Endothelial cell of umbilical vein (primary cell): ENCODE measurements around the gene UAP1L1. TPM values are rescaled to one million over a fixed set of nuclear protein-coding genes. Genes with fewer than 3 reads are reported as not detected.

Experiments
- BruUV-seq: library from RNA; stranded (reverse); fragments of 400-500 nt; replicated peaks from 2 replicates; lab custom pipeline; 2021; lab: Mats Ljungman, UMichigan
- CTCF ChIA-PET: fragments of 300-600, 350-600 bp; sonication (Branson Sonifier 250); formaldehyde crosslinking; loops from one replicate; lab custom pipeline; 2021; ENCODE audit warnings: antibody characterized with exemption, inconsistent platforms; lab: Charles Lee
- POLR2A ChIA-PET: fragments of 300-600, 350-600 bp; sonication (Branson Sonifier 250); formaldehyde crosslinking; loops from one replicate; lab custom pipeline; 2021; ENCODE audit warnings: antibody characterized with exemption, inconsistent platforms; lab: Charles Lee
- DNase-seq: peaks from one replicate; pipeline ENCODE4 v3.0.0-alpha.2; 2011; ENCODE audit warnings: low read depth, low spot score
- FAIRE-seq: peaks from 2 replicates; lab custom pipeline; 2011; peaks lifted over from hg19 to GRCh38; lab: Jason Lieb, UNC
- H2AFZ ChIP-seq: 2 replicates; pipeline ENCODE4 v1.6.0; 2012; ENCODE audit warnings: low read depth, low read length, control low read depth, inconsistent platforms
- H3K27ac ChIP-seq: 2 replicates; pipeline ENCODE4 v1.5.1; 2011; ENCODE audit warnings: low read depth, mild to moderate bottlenecking, control low read depth, low read length, moderate library complexity; ENCODE audit not compliant: insufficient read depth
- H3K27me3 ChIP-seq, 2 experiments: 2 replicates each; pipeline versions ENCODE4 v1.6.0 to v1.6.1; 2011; ENCODE audit warnings: low read length in 2 of 2, mixed read lengths in 1 of 2; ENCODE audit not compliant: control insufficient read depth in 2 of 2, insufficient read depth in 2 of 2
- H3K36me3 ChIP-seq, 2 experiments: 2 replicates in 1 of 2; 3 replicates in 1 of 2; pipeline ENCODE4 v1.5.1; 2011; ENCODE audit warnings: low read length in 2 of 2, mild to moderate bottlenecking in 1 of 2, moderate library complexity in 1 of 2; ENCODE audit not compliant: control insufficient read depth in 2 of 2, insufficient read depth in 2 of 2; ENCODE audit errors: extremely low read depth in 1 of 2
- H3K4me1 ChIP-seq: 3 replicates; pipeline ENCODE4 v1.5.1; 2011; ENCODE audit warnings: mild to moderate bottlenecking, low read length; ENCODE audit not compliant: control insufficient read depth, insufficient read depth; ENCODE audit errors: extremely low read depth
- H3K4me2 ChIP-seq: 2 replicates; pipeline ENCODE4 v1.6.1; 2011; ENCODE audit warnings: low read length, control low read depth, mixed read lengths; ENCODE audit not compliant: insufficient read depth
- H3K4me3 ChIP-seq, 3 experiments: fragments of 200-600 bp in 1 of 3; sonication (generic), shearing (Covaris generic) in 1 of 3; replicated peaks in 1 of 3; 2 replicates each; pipeline ENCODE4 v1.5.1; 2011 to 2016; ENCODE audit warnings: control low read depth in 3 of 3, low read length in 3 of 3, mild to moderate bottlenecking in 2 of 3, inconsistent platforms in 1 of 3, low read depth in 1 of 3, moderate library complexity in 1 of 3; ENCODE audit not compliant: insufficient read depth in 1 of 3
- H3K79me2 ChIP-seq: 2 replicates; pipeline ENCODE4 v1.6.0; 2012; ENCODE audit warnings: low read length, inconsistent platforms; ENCODE audit not compliant: control insufficient read depth, insufficient read depth
- H3K9ac ChIP-seq: replicated peaks from 2 replicates; pipeline ENCODE3; 2011; ENCODE audit warnings: low read length, control low read depth; ENCODE audit not compliant: insufficient read depth; ENCODE audit errors: extremely low read depth
- H3K9me1 ChIP-seq: replicated peaks from 3 replicates; pipeline ENCODE4 v1.6.0; 2011; ENCODE audit warnings: mild to moderate bottlenecking, low read length; ENCODE audit not compliant: control insufficient read depth, insufficient read depth; ENCODE audit errors: extremely low read depth
- H3K9me3 ChIP-seq: replicated peaks from 2 replicates; pipeline ENCODE4 v1.5.1; 2012; ENCODE audit warnings: low read length, inconsistent platforms; ENCODE audit not compliant: control insufficient read depth, insufficient read depth
- H4K20me1 ChIP-seq: replicated peaks from 2 replicates; pipeline ENCODE3; 2011; ENCODE audit warnings: mild to moderate bottlenecking, low read length; ENCODE audit not compliant: control insufficient read depth, insufficient read depth; ENCODE audit errors: extremely low read depth
- CTCF ChIP-seq, 2 donors: IDR thresholded peaks; 1 replicate in 1 of 2; 2 replicates in 1 of 2; pipeline ENCODE4 v1.5.1; 2011; ENCODE audit warnings: low read length in 2 of 2, mild to moderate bottlenecking in 2 of 2, moderate library complexity in 2 of 2, control low read depth in 1 of 2, inconsistent platforms in 1 of 2, low read depth in 1 of 2; ENCODE audit not compliant: insufficient read depth in 1 of 2; ENCODE audit errors: extremely low read depth in 1 of 2
- EZH2 ChIP-seq: IDR thresholded peaks from 2 replicates; pipeline ENCODE4 v1.6.1; 2012; ENCODE audit warnings: borderline replicate concordance, low read depth, mild to moderate bottlenecking, moderate library complexity, low read length, inconsistent platforms; ENCODE audit not compliant: severe bottlenecking
- GATA2 ChIP-seq: IDR thresholded peaks from 2 replicates; pipeline ENCODE4 v1.7.0; 2011; ENCODE audit warnings: low read depth, mild to moderate bottlenecking, moderate library complexity, mixed read lengths, low read length; ENCODE audit not compliant: insufficient read length, insufficient read depth
- JUN ChIP-seq: IDR thresholded peaks from 2 replicates; pipeline ENCODE4 v1.6.1; 2011; ENCODE audit warnings: borderline replicate concordance, low read depth; ENCODE audit not compliant: insufficient read length, insufficient read depth
- MAX ChIP-seq: IDR thresholded peaks from 2 replicates; pipeline ENCODE4 v1.6.1; 2011; ENCODE audit not compliant: insufficient read depth, insufficient read length
- MYC ChIP-seq: IDR thresholded peaks from one replicate; pipeline ENCODE4 v1.6.1; 2011; ENCODE audit warnings: mild to moderate bottlenecking, low read depth, low read length
- POLR2A ChIP-seq: IDR thresholded peaks from 2 replicates; pipeline ENCODE4 v1.6.1; 2012; ENCODE audit warnings: low read depth, mild to moderate bottlenecking, control low read depth, low read length
- POLR2AphosphoS5 ChIP-seq: IDR thresholded peaks from 2 replicates; pipeline ENCODE4 v1.6.1; 2012; ENCODE audit warnings: low read depth, mild to moderate bottlenecking, control low read depth, low read length, moderate library complexity; ENCODE audit not compliant: insufficient read depth
- dilution Hi-C: fragments of 300-500 bp; cut with MboI; formaldehyde crosslinking; loops from one replicate; pipeline ENCODE4 v1.15.0; 2019; ENCODE audit warnings: low sequenced_read_pairs; ENCODE audit not compliant: extremely low pct_ligation_motif_present
- intact Hi-C: fragments of 100-400 bp; cut with micrococcal nuclease; formaldehyde crosslinking; loops from one replicate; pipeline ENCODE4 v1.10.0; 2022
- polyA plus RNA-seq, 4 experiments: library from polyadenylated mRNA; depleted of rRNA in 3 of 4; stranded (reverse) in 3 of 4; unstranded in 1 of 4; fragments of >200 nt; gene quantifications; 2 replicates each; pipeline versions ENCODE4 v1.2.1 to v1.2.3, GENCODE V29; 2011 to 2012; ENCODE audit warnings: missing spikeins in 1 of 4
- total RNA-seq: library from RNA; stranded (reverse); gene quantifications from 2 replicates; pipeline ENCODE4 v1.2.3, GENCODE V29; 2021

The UAP1L1 gene
- total and polyA plus RNA-seq, 2 donors (not counting 3 experiments of a cell fraction or from before 2014, with no cell fraction given) = 26.0 to 41.7 TPM

GRCh38 chr9:137096785-137097546, 19.6 kb downstream of the UAP1L1 start:
- intact Hi-C loops = no loop called here
- BruUV-seq = no TSS peak
- Histone ChIP-seq H3K27me3 (no peaks in the 10 kb centered on the region), H3K79me2 (no peaks in the 10 kb centered on the region), H3K36me3 (peaks cover under 1 to 45% of the 10 kb centered on the region in 2 experiments), H3K9me1 (no peaks in the 10 kb centered on the region), H3K9me3 (no peaks in the 10 kb centered on the region), H3K27ac (no peak overlapping the region), H3K4me1 (no peaks in the 10 kb centered on the region), H3K4me2 (no peak overlapping the region), H4K20me1 (no peaks in the 10 kb centered on the region), H2AFZ (no peak overlapping the region), H3K4me3 (no peak overlapping the region), H3K9ac (no peak overlapping the region)
- FAIRE-seq (no peak), DNase-seq (no peak)
- TF ChIP-seq EZH2 = no peak
- no peak for TF ChIP-seq GATA2
- no peak for TF ChIP-seq CTCF (IDR thresholded peaks at IDR 0.05; ENCODE audit: extremely low read depth in 1 of 2, insufficient read depth in 1 of 2, low read depth in 1 of 2, low read length in 2 of 2)
- TF ChIP-seq MAX = no peak
- TF ChIP-seq JUN = no peak
- no peak for TF ChIP-seq POLR2AphosphoS5
- TF ChIP-seq MYC = no peak
- no peak for TF ChIP-seq POLR2A
- CTCF ChIA-PET = interaction anchor here (1.7 kb wide), 1 partner anchor 21 kb away, joined by 3 read pairs; no protein-coding TSS in a partner anchor
- dilution Hi-C loops = no loop called here
- POLR2A ChIA-PET = interaction anchor here (0.6 kb wide), 2 partner anchors 21 kb away, joined by 3 to 4 read pairs; no protein-coding TSS in a partner anchor
